Neuronal stem cell (in vitro differentiated cells): ENCODE results near the gene BPIFB6.
A peak's percentile ranks its signal among the peaks of the same experiment; 100 is the strongest.

Source experiments
- DNase-seq: peaks from one replicate; pipeline ENCODE4 v3.0.0-alpha.2; 2013; ENCODE audit warnings: low spot score
- H2AFZ ChIP-seq: one replicate; pipeline ENCODE4 v1.6.1; 2013; ENCODE audit warnings: mild to moderate bottlenecking, low read length, inconsistent platforms
- H2AK5ac ChIP-seq: 2 replicates; pipeline ENCODE4 v1.6.1; 2013; ENCODE audit warnings: low read depth, mild to moderate bottlenecking, inconsistent platforms, low read length, moderate library complexity, mixed read lengths
- H2BK120ac ChIP-seq: 2 replicates; pipeline ENCODE4 v1.6.1; 2013; ENCODE audit warnings: low read depth, mild to moderate bottlenecking, inconsistent platforms, low read length, moderate library complexity, mixed read lengths
- H2BK12ac ChIP-seq: one replicate; pipeline ENCODE4 v1.6.1; 2013; ENCODE audit warnings: low read length, inconsistent platforms
- H2BK15ac ChIP-seq: 2 replicates; pipeline ENCODE4 v1.6.1; 2013; ENCODE audit warnings: mild to moderate bottlenecking, low read length, inconsistent platforms, mixed read lengths
- H2BK5ac ChIP-seq: one replicate; pipeline ENCODE4 v1.6.1; 2013; ENCODE audit warnings: inconsistent platforms, mild to moderate bottlenecking, low read length, moderate library complexity
- H3K14ac ChIP-seq: one replicate; pipeline ENCODE4 v1.6.1; 2013; ENCODE audit warnings: low read length, inconsistent platforms
- H3K18ac ChIP-seq: 2 replicates; pipeline ENCODE4 v1.6.1; 2013; ENCODE audit warnings: low read length, inconsistent platforms
- H3K23ac ChIP-seq: 2 replicates; pipeline ENCODE4 v1.6.1; 2013; ENCODE audit warnings: low read depth, mild to moderate bottlenecking, mixed read lengths, low read length, inconsistent platforms; ENCODE audit not compliant: poor library complexity
- H3K27ac ChIP-seq: replicated peaks from 3 replicates; pipeline ENCODE4 v1.5.1; 2013; ENCODE audit warnings: low read length, inconsistent platforms
- H3K27me3 ChIP-seq, 3 experiments: 2 replicates each; pipeline ENCODE4 v1.6.1; 2013; ENCODE audit warnings: low read length in 3 of 3, mild to moderate bottlenecking in 2 of 3, inconsistent platforms in 1 of 3, low read depth in 1 of 3, mixed read lengths in 1 of 3, moderate library complexity in 1 of 3; ENCODE audit not compliant: control insufficient read depth in 3 of 3, insufficient read depth in 3 of 3
- H3K36me3 ChIP-seq, 2 donors: replicated peaks in 1 of 2; 2 replicates each; pipeline ENCODE4 v1.6.1; 2013; ENCODE audit warnings: low read length in 2 of 2; ENCODE audit not compliant: control insufficient read depth in 2 of 2, insufficient read depth in 2 of 2
- H3K4ac ChIP-seq: 2 replicates; pipeline ENCODE4 v1.6.1; 2013; ENCODE audit warnings: inconsistent platforms, mild to moderate bottlenecking, low read length, moderate library complexity
- H3K4me1 ChIP-seq, 2 donors: 1 replicate in 1 of 2; 2 replicates in 1 of 2; pipeline ENCODE4 v1.6.1; 2013; ENCODE audit warnings: low read length in 2 of 2, low read depth in 1 of 2; ENCODE audit not compliant: control insufficient read depth in 2 of 2, insufficient read depth in 1 of 2
- H3K4me2 ChIP-seq: one replicate; pipeline ENCODE4 v1.6.1; 2013; ENCODE audit warnings: mild to moderate bottlenecking, low read length, inconsistent platforms; ENCODE audit not compliant: insufficient read depth, poor library complexity, severe bottlenecking
- H3K4me3 ChIP-seq, 2 donors: 2 replicates each; pipeline ENCODE4 v1.5.1; 2013; ENCODE audit warnings: low read length in 2 of 2, mild to moderate bottlenecking in 2 of 2, inconsistent platforms in 1 of 2, moderate library complexity in 1 of 2
- H3K79me1 ChIP-seq: one replicate; pipeline ENCODE4 v1.6.1; 2013; ENCODE audit warnings: low read depth, mild to moderate bottlenecking, inconsistent platforms, low read length, moderate library complexity
- H3K9ac ChIP-seq: one replicate; pipeline ENCODE4 v1.6.1; 2013; ENCODE audit warnings: mild to moderate bottlenecking, low read depth, low read length, inconsistent platforms; ENCODE audit not compliant: poor library complexity
- H3K9me3 ChIP-seq, 2 donors: replicated peaks in 1 of 2; 2 replicates each; pipeline versions ENCODE3 to v1.6.1; 2013; ENCODE audit warnings: low read length in 2 of 2, mild to moderate bottlenecking in 2 of 2, inconsistent platforms in 1 of 2, low read depth in 1 of 2, mixed read lengths in 1 of 2, moderate library complexity in 1 of 2; ENCODE audit not compliant: control insufficient read depth in 2 of 2, insufficient read depth in 1 of 2
- H4K8ac ChIP-seq: one replicate; pipeline ENCODE4 v1.6.1; 2013; ENCODE audit warnings: low read depth, mild to moderate bottlenecking, inconsistent platforms, low read length, moderate library complexity
- H4K91ac ChIP-seq: one replicate; pipeline ENCODE4 v1.6.1; 2013; ENCODE audit warnings: low read length, low read depth, mild to moderate bottlenecking, inconsistent platforms; ENCODE audit not compliant: poor library complexity
- WGBS, 2 donors: extraction: QIAGEN DNeasy Blood & Tissue Kit; methylation state at CpG; one replicate each; pipeline ENCODE4 v1.1.7; 2013; ENCODE audit warnings: missing lambda C conversion rate in 2 of 2, mixed read lengths in 1 of 2; ENCODE audit not compliant: insufficient read length in 2 of 2, insufficient replicate concordance in 1 of 2; ENCODE audit errors: extremely low coverage in 2 of 2; 5-methylcytosine and 5-hydroxymethylcytosine counted together

The BPIFB6 gene

DNA sequence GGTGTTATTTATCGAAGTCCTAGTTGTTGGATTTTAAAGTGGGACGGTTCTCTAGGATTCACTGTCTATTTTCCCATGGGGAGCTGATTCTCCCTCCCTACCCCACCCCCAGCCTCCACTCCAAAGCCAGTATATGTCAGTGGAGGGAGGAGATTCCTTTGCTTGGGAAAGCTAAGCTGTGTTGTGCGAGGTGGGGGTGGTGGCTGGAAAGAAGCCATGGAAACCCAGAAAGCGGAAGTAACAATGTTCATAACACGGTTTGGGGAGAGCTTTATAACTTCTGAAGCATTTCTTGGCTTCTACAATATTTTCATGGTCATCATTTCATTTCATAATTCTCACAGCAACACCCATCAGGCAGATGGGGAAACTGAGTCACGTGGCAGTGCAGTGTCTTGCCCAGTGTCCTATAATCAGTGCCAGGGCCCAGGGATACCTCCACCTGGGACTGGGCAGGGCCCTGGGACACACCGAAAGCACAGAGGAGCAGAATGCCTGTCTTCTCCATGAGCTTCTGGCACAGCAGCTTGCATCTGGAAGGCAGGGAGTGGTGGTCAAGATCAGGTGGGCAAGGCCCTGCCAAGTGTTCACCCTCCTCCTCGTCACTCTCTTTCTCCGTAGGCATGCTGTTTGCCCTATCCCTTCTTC, 31.7 kb upstream of the BPIFB6 start:
- no peak overlapping the region for H3K4me3 ChIP-seq
- no peak overlapping the region for H2BK120ac ChIP-seq
- H3K4me2 ChIP-seq, result no peak overlapping the region
- H3K4me1 ChIP-seq, result peaks cover 0 to 3% of the 10 kb centered on the region in 2 donors
- H2BK15ac ChIP-seq, result no peak overlapping the region
- H2AK5ac ChIP-seq, result peak overlapping the region; percentile 10
- peak overlapping the region; percentile 31 for H3K18ac ChIP-seq
- H4K91ac ChIP-seq, result no peak overlapping the region
- H2AFZ ChIP-seq, result no peak overlapping the region
- no peak overlapping the region for H3K14ac ChIP-seq
- no peak overlapping the region for H2BK5ac ChIP-seq
- H2BK12ac ChIP-seq, result no peak overlapping the region
- H3K79me1 ChIP-seq, result no peaks in the 10 kb centered on the region
- H3K27ac ChIP-seq, result no peak overlapping the region
- H4K8ac ChIP-seq, result no peak overlapping the region
- no peak overlapping the region for H3K9ac ChIP-seq
- H3K9me3 ChIP-seq, result no peaks in the 10 kb centered on the region
- no peak overlapping the region for H3K23ac ChIP-seq
- DNase-seq, result no peak
- no peak overlapping the region for H3K4ac ChIP-seq
- H3K27me3 ChIP-seq, result peaks cover 0 to 5% (median 0%) of the 10 kb centered on the region in 3 experiments
- no peaks in the 10 kb centered on the region for H3K36me3 ChIP-seq
- WGBS, 2 donors, result no CpG with 5 or more reads among the region's 9 CpGs

DNA sequence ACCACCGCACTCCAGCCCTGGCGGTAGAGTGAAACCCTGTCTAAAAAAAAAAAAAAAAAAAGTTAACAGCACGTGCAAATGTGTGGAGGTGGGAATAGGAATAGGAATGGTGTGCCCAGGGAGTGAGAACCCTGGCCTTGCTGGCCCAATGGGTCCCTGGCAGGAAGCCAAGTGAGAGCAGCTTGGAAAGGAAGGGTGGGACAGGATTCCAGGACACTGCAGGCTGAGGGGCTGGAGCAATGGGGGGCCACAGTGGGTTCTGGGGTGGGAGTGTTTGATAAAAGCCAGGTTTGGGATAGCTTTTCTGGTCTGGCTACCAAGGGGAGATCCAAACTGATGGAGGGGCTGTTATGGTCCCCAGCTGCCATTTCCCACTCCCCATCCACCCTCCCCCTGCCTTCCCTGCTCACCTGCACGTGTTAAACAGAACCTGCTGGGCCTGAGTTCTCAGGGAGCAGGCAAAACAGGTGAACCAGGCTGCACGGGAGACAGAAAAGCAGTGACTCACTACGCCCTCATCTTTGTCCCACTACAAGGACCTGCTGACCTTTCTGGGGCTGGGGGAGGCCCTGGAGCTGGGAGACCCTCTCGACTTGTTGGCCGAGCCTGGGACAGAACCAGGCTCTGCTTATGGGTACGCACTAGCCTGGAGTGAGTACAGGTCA, 30.5 kb upstream of the BPIFB6 start:
- no peak overlapping the region for H4K91ac ChIP-seq
- H3K79me1 ChIP-seq, result no peaks in the 10 kb centered on the region
- H2BK5ac ChIP-seq, result no peak overlapping the region
- peaks cover 0 to 3% of the 10 kb centered on the region in 2 donors for H3K4me1 ChIP-seq
- H2AK5ac ChIP-seq, result peak overlapping the region; percentile 90
- H2BK15ac ChIP-seq, result peak overlapping the region; percentile 26
- no CpG with 5 or more reads among the region's 9 CpGs for WGBS, 2 donors
- no peak overlapping the region for H3K4me2 ChIP-seq
- peaks cover 0 to 5% (median 0%) of the 10 kb centered on the region in 3 experiments for H3K27me3 ChIP-seq
- peak overlapping the region; percentile 12 for H3K18ac ChIP-seq
- no peak overlapping the region for H2AFZ ChIP-seq
- H3K23ac ChIP-seq, result no peak overlapping the region
- no peak overlapping the region for H3K14ac ChIP-seq
- no peak overlapping the region for H3K27ac ChIP-seq
- no peak overlapping the region for H4K8ac ChIP-seq
- no peak overlapping the region for H3K4me3 ChIP-seq
- no peak overlapping the region for H3K4ac ChIP-seq
- H2BK12ac ChIP-seq, result no peak overlapping the region
- DNase-seq, result no peak
- H3K9ac ChIP-seq, result no peak overlapping the region
- H2BK120ac ChIP-seq, result no peak overlapping the region
- H3K36me3 ChIP-seq, result no peaks in the 10 kb centered on the region
- H3K9me3 ChIP-seq, result peaks cover 0 to 5% of the 10 kb centered on the region in 2 donors

DNA sequence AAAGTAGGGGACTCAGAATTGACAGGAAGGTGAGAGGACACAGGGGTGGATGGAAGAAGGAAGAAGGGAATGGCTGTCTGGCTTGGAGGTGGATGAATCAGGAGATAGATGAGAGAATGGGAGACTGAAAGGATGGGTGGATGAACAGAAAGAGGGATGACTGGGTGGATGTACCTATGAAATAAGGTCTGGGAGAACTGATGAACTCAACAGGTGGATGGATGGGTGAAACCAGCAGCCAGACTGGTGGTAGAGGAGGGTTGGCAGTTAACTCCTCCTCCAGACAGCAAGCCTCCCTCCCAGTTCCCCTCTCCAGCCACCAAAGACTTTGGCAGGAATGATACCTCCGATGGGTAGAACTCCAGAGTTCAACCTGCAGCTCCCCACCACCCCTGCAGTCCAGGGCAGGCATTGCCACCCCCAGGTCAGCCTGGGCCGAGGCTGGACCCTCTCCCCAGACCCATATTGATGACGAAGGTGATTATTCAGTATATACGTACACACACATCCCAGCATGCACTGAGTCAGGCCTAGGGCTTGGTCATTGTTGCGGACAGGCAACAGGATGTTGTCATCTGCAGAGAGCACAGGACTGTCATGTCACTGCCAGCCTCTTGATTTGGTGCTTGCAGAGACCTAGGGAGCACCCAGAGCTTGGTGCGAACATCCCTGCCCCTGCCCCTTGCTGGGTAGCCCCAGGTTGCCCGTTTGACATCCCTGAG, 29.2 kb upstream of the BPIFB6 start:
- peaks cover 0 to 3% of the 10 kb centered on the region in 2 donors for H3K4me1 ChIP-seq
- H2BK12ac ChIP-seq, result no peak overlapping the region
- H2BK120ac ChIP-seq, result no peak overlapping the region
- no peak for DNase-seq
- WGBS, 2 donors, result no CpG with 5 or more reads among the region's 7 CpGs
- H2BK5ac ChIP-seq, result no peak overlapping the region
- H2AFZ ChIP-seq, result no peak overlapping the region
- H3K4me3 ChIP-seq, result no peak overlapping the region
- H3K79me1 ChIP-seq, result no peaks in the 10 kb centered on the region
- no peak overlapping the region for H2AK5ac ChIP-seq
- H3K9me3 ChIP-seq, result peaks cover 0 to 5% of the 10 kb centered on the region in 2 donors
- H4K91ac ChIP-seq, result peak overlapping the region; percentile 38
- no peak overlapping the region for H3K14ac ChIP-seq
- H3K4ac ChIP-seq, result no peak overlapping the region
- H3K27ac ChIP-seq, result no peak overlapping the region
- H3K27me3 ChIP-seq, result peaks cover 0 to 5% (median 0%) of the 10 kb centered on the region in 3 experiments
- H3K4me2 ChIP-seq, result no peak overlapping the region
- H3K18ac ChIP-seq, result no peak overlapping the region
- no peaks in the 10 kb centered on the region for H3K36me3 ChIP-seq
- no peak overlapping the region for H3K23ac ChIP-seq
- no peak overlapping the region for H4K8ac ChIP-seq
- H2BK15ac ChIP-seq, result peak overlapping the region; percentile 18
- no peak overlapping the region for H3K9ac ChIP-seq
